ENCODE measurements around the gene EQTN.

EQTN gene

GRCh38 chr9:27293996-27294395, 3.0 kb downstream of the EQTN start:
- no peak for DNase-seq (ENCODE audit: low spot score)

- peak; percentile 3 for DNase-seq (ENCODE audit: low spot score)
Measured at GRCh38 chr9:27292659-27293405, 4.1 kb downstream of the EQTN start.

GRCh38 chr9:27291292-27291691, 5.7 kb downstream of the EQTN start:
- no peak for DNase-seq (ENCODE audit: low spot score)

GRCh38 chr9:27282269-27282668, 14.7 kb downstream of the EQTN start:
- no peak for DNase-seq (ENCODE audit: low spot score)

- no peak for DNase-seq (ENCODE audit: low spot score)
Measured at GRCh38 chr9:27280860-27281259, 16.1 kb downstream of the EQTN start.

GRCh38 chr9:27280249-27280648, 16.7 kb downstream of the EQTN start:
- DNase-seq (ENCODE audit: low spot score): no peak

GRCh38 chr9:27279611-27280010, 17.3 kb downstream of the EQTN start:
- DNase-seq (ENCODE audit: low spot score): no peak

GRCh38 chr9:27278374-27278773, 18.6 kb downstream of the EQTN start:
- DNase-seq (ENCODE audit: low spot score): no peak

- peak; percentile 4 for DNase-seq (ENCODE audit: low spot score)
Measured at GRCh38 chr9:27276193-27277030, 20.5 kb downstream of the EQTN start.

GRCh38 chr9:27273186-27273585, 23.8 kb downstream of the EQTN start:
- DNase-seq (ENCODE audit: low spot score): no peak

GRCh38 chr9:27272103-27272502, 24.8 kb downstream of the EQTN start:
- DNase-seq (ENCODE audit: low spot score): no peak

- DNase-seq (ENCODE audit: low spot score): no peak
Measured at GRCh38 chr9:27261517-27262211, 35.3 kb downstream of the EQTN start.

GRCh38 chr9:27260789-27261516, 36.0 kb downstream of the EQTN start:
- no peak for DNase-seq (ENCODE audit: low spot score)

- DNase-seq (ENCODE audit: low spot score): no peak
Measured at GRCh38 chr9:27258662-27259061, 38.3 kb downstream of the EQTN start.

GRCh38 chr9:27248702-27249101, 48.2 kb downstream of the EQTN start:
- DNase-seq (ENCODE audit: low spot score): no peak

- peak; percentile 0 for DNase-seq (ENCODE audit: low spot score)
Measured at GRCh38 chr9:27247756-27248155, 49.2 kb downstream of the EQTN start.

GRCh38 chr9:27239648-27240047, 57.3 kb downstream of the EQTN start:
- DNase-seq (ENCODE audit: low spot score): peak; percentile 0
